Measurements from ENCODE around the gene PIEZO2.

- TF ChIP-seq RELA (CRISPR knock-in tag; IDR thresholded peaks at IDR 0.05; ENCODE audit: borderline replicate concordance) (no peak), HMGXB4 (CRISPR knock-in tag; IDR thresholded peaks at IDR 0.05) (no peak), MXD4 (CRISPR knock-in tag; IDR thresholded peaks at IDR 0.05; ENCODE audit: borderline replicate concordance) (no peak), NR2C2 (CRISPR knock-in tag; IDR thresholded peaks at IDR 0.05) (no peak), ETV6 (CRISPR knock-in tag; IDR thresholded peaks at IDR 0.05) (no peak), NR3C1 (CRISPR knock-in tag; conservative IDR thresholded peaks at IDR 0.05; ENCODE audit: low read depth) (no peak)
- TF ChIP-seq, protein P1, sequence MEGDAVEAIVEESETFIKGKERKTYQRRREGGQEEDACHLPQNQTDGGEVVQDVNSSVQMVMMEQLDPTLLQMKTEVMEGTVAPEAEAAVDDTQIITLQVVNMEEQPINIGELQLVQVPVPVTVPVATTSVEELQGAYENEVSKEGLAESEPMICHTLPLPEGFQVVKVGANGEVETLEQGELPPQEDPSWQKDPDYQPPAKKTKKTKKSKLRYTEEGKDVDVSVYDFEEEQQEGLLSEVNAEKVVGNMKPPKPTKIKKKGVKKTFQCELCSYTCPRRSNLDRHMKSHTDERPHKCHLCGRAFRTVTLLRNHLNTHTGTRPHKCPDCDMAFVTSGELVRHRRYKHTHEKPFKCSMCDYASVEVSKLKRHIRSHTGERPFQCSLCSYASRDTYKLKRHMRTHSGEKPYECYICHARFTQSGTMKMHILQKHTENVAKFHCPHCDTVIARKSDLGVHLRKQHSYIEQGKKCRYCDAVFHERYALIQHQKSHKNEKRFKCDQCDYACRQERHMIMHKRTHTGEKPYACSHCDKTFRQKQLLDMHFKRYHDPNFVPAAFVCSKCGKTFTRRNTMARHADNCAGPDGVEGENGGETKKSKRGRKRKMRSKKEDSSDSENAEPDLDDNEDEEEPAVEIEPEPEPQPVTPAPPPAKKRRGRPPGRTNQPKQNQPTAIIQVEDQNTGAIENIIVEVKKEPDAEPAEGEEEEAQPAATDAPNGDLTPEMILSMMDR (IDR thresholded peaks at IDR 0.05) = no peak
- TF ChIP-seq, protein P2, sequence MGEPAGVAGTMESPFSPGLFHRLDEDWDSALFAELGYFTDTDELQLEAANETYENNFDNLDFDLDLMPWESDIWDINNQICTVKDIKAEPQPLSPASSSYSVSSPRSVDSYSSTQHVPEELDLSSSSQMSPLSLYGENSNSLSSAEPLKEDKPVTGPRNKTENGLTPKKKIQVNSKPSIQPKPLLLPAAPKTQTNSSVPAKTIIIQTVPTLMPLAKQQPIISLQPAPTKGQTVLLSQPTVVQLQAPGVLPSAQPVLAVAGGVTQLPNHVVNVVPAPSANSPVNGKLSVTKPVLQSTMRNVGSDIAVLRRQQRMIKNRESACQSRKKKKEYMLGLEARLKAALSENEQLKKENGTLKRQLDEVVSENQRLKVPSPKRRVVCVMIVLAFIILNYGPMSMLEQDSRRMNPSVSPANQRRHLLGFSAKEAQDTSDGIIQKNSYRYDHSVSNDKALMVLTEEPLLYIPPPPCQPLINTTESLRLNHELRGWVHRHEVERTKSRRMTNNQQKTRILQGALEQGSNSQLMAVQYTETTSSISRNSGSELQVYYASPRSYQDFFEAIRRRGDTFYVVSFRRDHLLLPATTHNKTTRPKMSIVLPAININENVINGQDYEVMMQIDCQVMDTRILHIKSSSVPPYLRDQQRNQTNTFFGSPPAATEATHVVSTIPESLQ (CRISPR knock-in tag; IDR thresholded peaks at IDR 0.05) = no peak
- TF ChIP-seq, protein P3, sequence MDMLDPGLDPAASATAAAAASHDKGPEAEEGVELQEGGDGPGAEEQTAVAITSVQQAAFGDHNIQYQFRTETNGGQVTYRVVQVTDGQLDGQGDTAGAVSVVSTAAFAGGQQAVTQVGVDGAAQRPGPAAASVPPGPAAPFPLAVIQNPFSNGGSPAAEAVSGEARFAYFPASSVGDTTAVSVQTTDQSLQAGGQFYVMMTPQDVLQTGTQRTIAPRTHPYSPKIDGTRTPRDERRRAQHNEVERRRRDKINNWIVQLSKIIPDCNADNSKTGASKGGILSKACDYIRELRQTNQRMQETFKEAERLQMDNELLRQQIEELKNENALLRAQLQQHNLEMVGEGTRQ (CRISPR knock-in tag; IDR thresholded peaks at IDR 0.05) = no peak
Measured at GRCh38 chr18:11110509-11110908, 38.9 kb downstream of the PIEZO2 start.
